ENCODE results near the gene CNOT1. TPM values are rescaled to one million over a fixed set of nuclear protein-coding genes. Genes with fewer than 3 reads are reported as not detected.
A peak's percentile ranks its signal among the peaks of the same experiment; 100 is the strongest.

CNOT1 gene
- total and polyA plus RNA-seq, 2 of the 4 experiments (the other 2 are of a cell fraction): 85.5 to 357 TPM

GRCh38 chr16:58510776-58511628 is 118.6 kb downstream of the CNOT1 start:
- no peak for ATAC-seq (ENCODE audit: low read depth)
- H2AK9ac ChIP-seq (replicated peaks; ENCODE audit: low read depth, low read length, poor library complexity): peak overlapping the region; percentile 28
- intact Hi-C loops (cut with micrococcal nuclease) (no loop called here), in situ Hi-C loops (cut with MboI; ENCODE audit: low sequenced_read_pairs) (no loop called here), dilution Hi-C loops (cut with HindIII; ENCODE audit: low sequenced_read_pairs, unreplicated experiment) (no loop called here)
- no peak overlapping the region for H2AFZ ChIP-seq (replicated peaks; ENCODE audit: low read length, poor library complexity)
- H3K4me3 ChIP-seq (ENCODE audit: insufficient read depth, low read depth, low read length): no peak overlapping the region
- H3K79me1 ChIP-seq (ENCODE audit: low read depth in 1 of 2, low read length in 2 of 2): peaks cover 0 to 6% of the 10 kb centered on the region in 2 experiments; a peak in 3 of 4 replicates
- no TSS peak for BruUV-seq (replicated peaks)
- no peak for TF ChIP-seq CHD1 (IDR thresholded peaks at IDR 0.05; ENCODE audit: low read depth, low read length)
- no peak for TF ChIP-seq ELK1 (IDR thresholded peaks at IDR 0.05; ENCODE audit: borderline replicate concordance, low read depth, low read length)
- no peak for TF ChIP-seq RCOR1 (IDR thresholded peaks at IDR 0.05; ENCODE audit: insufficient replicate concordance, low read length)
- no peak for TF ChIP-seq RAD21 (IDR thresholded peaks at IDR 0.05; ENCODE audit: low read length)
- no peak overlapping the region for H4K91ac ChIP-seq (ENCODE audit: insufficient read depth, low read depth, low read length)
- no peak overlapping the region for H3K23ac ChIP-seq (ENCODE audit: low read depth, low read length)
- H2AK5ac ChIP-seq (ENCODE audit: low read depth, low read length): no peak overlapping the region
- H2BK120ac ChIP-seq (ENCODE audit: low read depth, low read length): no peak overlapping the region
- no peaks in the 10 kb centered on the region for H3K9me3 ChIP-seq (ENCODE audit: control insufficient read depth, insufficient read depth, low read length)
- ChIA-PET CTCF (interaction anchor here (1.5 kb wide), 1 partner anchor 150 kb away, joined by 3 read pairs; no protein-coding TSS in a partner anchor), POLR2A (ENCODE audit: unreplicated experiment) (no interaction called here)
- H3K9ac ChIP-seq (ENCODE audit: low read depth, low read length): no peak overlapping the region
- H3K56ac ChIP-seq (ENCODE audit: extremely low read depth, insufficient read depth, low read length): no peak overlapping the region
- H3K9me1 ChIP-seq (ENCODE audit: insufficient read depth, low read length): no peaks in the 10 kb centered on the region
- no peak for DNase-seq
- H2BK15ac ChIP-seq (ENCODE audit: low read depth, low read length): no peak overlapping the region
- no peaks in the 10 kb centered on the region for H3K27me3 ChIP-seq (ENCODE audit: control insufficient read depth, insufficient read depth, low read length)
- H3K4me2 ChIP-seq (ENCODE audit: low read depth, low read length): no peak overlapping the region
- 98% methylated on average over 8 of the region's 30 CpGs; no CpG with 5 or more reads in 1 of the 2 experiments for WGBS, 2 experiments (ENCODE audit: extremely low coverage in 2 of 2, insufficient read length in 1 of 2)
- no peak overlapping the region for H2BK20ac ChIP-seq (ENCODE audit: low read depth, low read length)
- no peak overlapping the region for H2BK5ac ChIP-seq (ENCODE audit: low read depth, low read length, poor library complexity, severe bottlenecking)
- H3K4me1 ChIP-seq (ENCODE audit: control insufficient read depth, insufficient read depth, low read length): no peaks in the 10 kb centered on the region
- H4K20me1 ChIP-seq (ENCODE audit: insufficient read depth, low read length): peaks cover 6% of the 10 kb centered on the region; the same call in 1 of the 2 replicates
- H3K18ac ChIP-seq (ENCODE audit: low read depth, low read length): no peak overlapping the region
- no peaks in the 10 kb centered on the region; the same call in 1 of the 2 replicates for H3K36me3 ChIP-seq (ENCODE audit: control insufficient read depth, insufficient read depth, low read length)
- H3K14ac ChIP-seq (replicated peaks; ENCODE audit: low read depth, low read length): no peak overlapping the region
- H4K8ac ChIP-seq (ENCODE audit: low read depth in 2 of 2, low read length in 2 of 2): no peak overlapping the region
- no peak overlapping the region for H4K5ac ChIP-seq (ENCODE audit: low read depth, low read length)
- no peak overlapping the region for H3K4ac ChIP-seq (ENCODE audit: low read depth, low read length)
- H3K27ac ChIP-seq (ENCODE audit: insufficient read depth, low read length): no peak overlapping the region

Measured in IMR-90 (cell line).